PC-3 (cell line): ENCODE data around the gene CPLX3. TPM values are rescaled to one million over a fixed set of nuclear protein-coding genes. Genes with fewer than 3 reads are reported as not detected.

ENCODE experiments used
- ATAC-seq: fragments of 200-7000 bp; cut with Tn5 transposase; 2 replicates; pipeline ENCODE4 v1.9.1; 2020; ENCODE audit warnings: mild to moderate bottlenecking, moderate library complexity
- BruUV-seq: library from RNA; stranded (reverse); fragments of 400-500 nt; replicated peaks from 2 replicates; lab custom pipeline; 2021; lab: Mats Ljungman, UMichigan
- CTCF ChIA-PET: fragments of 300-600 bp; sonication (Branson Sonifier 250); formaldehyde crosslinking; loops from one replicate; lab custom pipeline; 2022; ENCODE audit warnings: antibody characterized with exemption; lab: Charles Lee
- POLR2A ChIA-PET: fragments of 300-600 bp; sonication (Branson Sonifier 250); formaldehyde crosslinking; loops from one replicate; lab custom pipeline; 2022; ENCODE audit warnings: antibody characterized with exemption; ENCODE audit not compliant: unreplicated experiment; lab: Charles Lee
- DNase-seq: peaks from one replicate; pipeline ENCODE4 v3.0.0-alpha.2; 2015
- H2AFZ ChIP-seq: fragments of 300-600 bp; sonication (generic); 2 replicates; pipeline ENCODE4 v1.6.0; 2016; ENCODE audit warnings: antibody characterized with exemption, low read length
- H3F3A ChIP-seq: fragments of 300-600 bp; sonication (generic); one replicate; pipeline ENCODE4 v1.6.0; 2017; ENCODE audit warnings: antibody characterized with exemption, low read length, control low read depth, mild to moderate bottlenecking; ENCODE audit not compliant: unreplicated experiment
- H3K27ac ChIP-seq: fragments of 300-600 bp; sonication (generic); 2 replicates; pipeline ENCODE4 v1.5.1; 2016; ENCODE audit warnings: mild to moderate bottlenecking, low read length
- H3K27me3 ChIP-seq: fragments of 300-600 bp; sonication (generic); 2 replicates; pipeline ENCODE4 v1.6.1; 2016; ENCODE audit warnings: low read length, mixed read lengths
- H3K36me3 ChIP-seq: fragments of 300-600 bp; sonication (generic); 2 replicates; pipeline ENCODE4 v1.6.1; 2016; ENCODE audit warnings: low read depth, mixed run types, low read length, mixed read lengths
- H3K4me1 ChIP-seq: fragments of 300-600 bp; sonication (generic); 2 replicates; pipeline ENCODE4 v1.5.1; 2016; ENCODE audit warnings: low read length; ENCODE audit not compliant: insufficient read depth
- H3K4me2 ChIP-seq: fragments of 300-600 bp; sonication (generic); 2 replicates; pipeline ENCODE4 v1.6.0; 2016; ENCODE audit warnings: low read length
- H3K4me3 ChIP-seq: fragments of 300-600 bp; sonication (generic); 2 replicates; pipeline ENCODE4 v1.5.1; 2016; ENCODE audit warnings: mild to moderate bottlenecking, low read length, mixed read lengths
- H3K79me2 ChIP-seq: fragments of 300-600 bp; sonication (generic); 2 replicates; pipeline ENCODE4 v1.6.1; 2017; ENCODE audit warnings: low read length, mixed read lengths
- H3K9ac ChIP-seq: fragments of 300-600 bp; sonication (generic); 2 replicates; pipeline ENCODE4 v1.6.0; 2016; ENCODE audit warnings: mild to moderate bottlenecking, low read length
- H3K9me2 ChIP-seq: fragments of 300-600 bp; sonication (generic); replicated peaks from 2 replicates; pipeline ENCODE4 v1.6.1; 2016; ENCODE audit warnings: mixed run types, low read length, mixed read lengths
- H3K9me3 ChIP-seq: fragments of 300-600 bp; sonication (generic); 2 replicates; pipeline ENCODE4 v1.6.1; 2016; ENCODE audit warnings: low read length, mixed read lengths
- H4K20me1 ChIP-seq: fragments of 300-600 bp; sonication (generic); 2 replicates; pipeline ENCODE4 v1.6.1; 2016; ENCODE audit warnings: low read length, mixed read lengths
- EZH2 ChIP-seq: fragments of 300-600 bp; sonication (generic); IDR thresholded peaks from one replicate; pipeline ENCODE4 v1.6.1; 2017; ENCODE audit warnings: antibody characterized with exemption, mild to moderate bottlenecking, low read length; ENCODE audit not compliant: unreplicated experiment
- EZH2phosphoT487 ChIP-seq: fragments of 300-600 bp; sonication (generic); IDR thresholded peaks from 2 replicates; pipeline ENCODE4 v1.6.1; 2018; ENCODE audit warnings: mild to moderate bottlenecking, antibody characterized with exemption, low read length, borderline replicate concordance
- intact Hi-C: fragments of 100-400 bp; cut with micrococcal nuclease; formaldehyde crosslinking; loops from 2 replicates; pipeline ENCODE4 v1.9.0; 2023
- total RNA-seq: library from RNA; depleted of rRNA; stranded (reverse); fragments of >200 nt; gene quantifications from 2 replicates; pipeline ENCODE4 v1.2.3, GENCODE V29; 2014
- TF ChIP-seq, protein P1 (sequence below): fragments of 300-600 bp; sonication (generic); conservative IDR thresholded peaks from 2 replicates; pipeline ENCODE4 v1.5.1; 2017; ENCODE audit warnings: antibody characterized with exemption, low read depth, mild to moderate bottlenecking, low read length

Gene CPLX3
- total RNA-seq, 1 experiment from 2014 or later: not detected

DNA sequence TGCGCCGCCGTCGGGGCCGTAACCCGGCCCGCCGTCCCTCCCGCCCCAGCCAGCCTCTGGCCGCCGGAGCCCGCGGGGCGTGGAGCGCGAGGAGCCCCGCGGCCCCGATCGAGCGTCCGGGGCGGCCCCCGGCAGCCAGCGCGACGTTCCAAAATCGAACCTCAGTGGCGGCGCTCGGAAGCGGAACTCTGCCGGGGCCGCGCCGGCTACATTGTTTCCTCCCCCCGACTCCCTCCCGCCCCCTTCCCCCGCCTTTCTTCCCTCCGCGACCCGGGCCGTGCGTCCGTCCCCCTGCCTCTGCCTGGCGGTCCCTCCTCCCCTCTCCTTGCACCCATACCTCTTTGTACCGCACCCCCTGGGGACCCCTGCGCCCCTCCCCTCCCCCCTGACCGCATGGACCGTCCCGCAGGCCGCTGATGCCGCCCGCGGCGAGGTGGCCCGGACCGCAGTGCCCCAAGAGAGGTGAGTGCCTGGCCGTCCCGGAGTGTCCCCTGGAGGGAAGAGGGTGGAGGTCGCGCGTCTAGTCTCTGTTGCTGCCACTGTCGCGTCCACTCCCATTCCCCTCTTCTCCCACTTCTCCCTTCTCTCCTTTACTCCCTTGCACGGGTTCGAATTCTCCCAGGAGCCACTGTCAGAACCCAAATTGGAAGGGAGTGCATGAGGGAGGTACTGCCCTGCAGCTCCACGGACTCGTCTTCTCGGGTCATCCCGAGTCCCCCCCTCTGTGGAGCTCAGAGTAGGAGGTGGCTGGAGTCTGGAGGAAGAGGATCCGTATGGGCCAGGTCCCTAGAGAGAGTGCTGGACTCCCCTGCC, 44.0 kb upstream of the CPLX3 start:
- Histone ChIP-seq H3K9me3 (no peaks in the 10 kb centered on the region), H3F3A (no peaks in the 10 kb centered on the region), H3K79me2 (peaks cover 50% of the 10 kb centered on the region), H3K27me3 (no peaks in the 10 kb centered on the region), H3K4me3 (peak overlapping the region; percentile 98), H3K4me1 (peaks cover 18% of the 10 kb centered on the region), H3K36me3 (no peaks in the 10 kb centered on the region; the same call in 1 of the 2 replicates), H2AFZ (peak overlapping the region; percentile 65; the same call in 1 of the 2 replicates), H3K9me2 (no peaks in the 10 kb centered on the region), H3K27ac (no peak overlapping the region), H3K9ac (peak overlapping the region; percentile 85), H3K4me2 (peak overlapping the region; percentile 99), H4K20me1 (0 out of 2 replicates have a peak, but pooled peaks cover 1% of the 10 kb centered on the region)
- ChIA-PET CTCF (no interaction called here), POLR2A (no interaction called here)
- intact Hi-C loops: no loop called here
- TF ChIP-seq EZH2phosphoT487 (no peak), EZH2 (no peak)
- TF ChIP-seq, protein P1, sequence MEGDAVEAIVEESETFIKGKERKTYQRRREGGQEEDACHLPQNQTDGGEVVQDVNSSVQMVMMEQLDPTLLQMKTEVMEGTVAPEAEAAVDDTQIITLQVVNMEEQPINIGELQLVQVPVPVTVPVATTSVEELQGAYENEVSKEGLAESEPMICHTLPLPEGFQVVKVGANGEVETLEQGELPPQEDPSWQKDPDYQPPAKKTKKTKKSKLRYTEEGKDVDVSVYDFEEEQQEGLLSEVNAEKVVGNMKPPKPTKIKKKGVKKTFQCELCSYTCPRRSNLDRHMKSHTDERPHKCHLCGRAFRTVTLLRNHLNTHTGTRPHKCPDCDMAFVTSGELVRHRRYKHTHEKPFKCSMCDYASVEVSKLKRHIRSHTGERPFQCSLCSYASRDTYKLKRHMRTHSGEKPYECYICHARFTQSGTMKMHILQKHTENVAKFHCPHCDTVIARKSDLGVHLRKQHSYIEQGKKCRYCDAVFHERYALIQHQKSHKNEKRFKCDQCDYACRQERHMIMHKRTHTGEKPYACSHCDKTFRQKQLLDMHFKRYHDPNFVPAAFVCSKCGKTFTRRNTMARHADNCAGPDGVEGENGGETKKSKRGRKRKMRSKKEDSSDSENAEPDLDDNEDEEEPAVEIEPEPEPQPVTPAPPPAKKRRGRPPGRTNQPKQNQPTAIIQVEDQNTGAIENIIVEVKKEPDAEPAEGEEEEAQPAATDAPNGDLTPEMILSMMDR: no peak
- BruUV-seq: no TSS peak
- ATAC-seq (peak; percentile 30), DNase-seq (no peak)

DNA sequence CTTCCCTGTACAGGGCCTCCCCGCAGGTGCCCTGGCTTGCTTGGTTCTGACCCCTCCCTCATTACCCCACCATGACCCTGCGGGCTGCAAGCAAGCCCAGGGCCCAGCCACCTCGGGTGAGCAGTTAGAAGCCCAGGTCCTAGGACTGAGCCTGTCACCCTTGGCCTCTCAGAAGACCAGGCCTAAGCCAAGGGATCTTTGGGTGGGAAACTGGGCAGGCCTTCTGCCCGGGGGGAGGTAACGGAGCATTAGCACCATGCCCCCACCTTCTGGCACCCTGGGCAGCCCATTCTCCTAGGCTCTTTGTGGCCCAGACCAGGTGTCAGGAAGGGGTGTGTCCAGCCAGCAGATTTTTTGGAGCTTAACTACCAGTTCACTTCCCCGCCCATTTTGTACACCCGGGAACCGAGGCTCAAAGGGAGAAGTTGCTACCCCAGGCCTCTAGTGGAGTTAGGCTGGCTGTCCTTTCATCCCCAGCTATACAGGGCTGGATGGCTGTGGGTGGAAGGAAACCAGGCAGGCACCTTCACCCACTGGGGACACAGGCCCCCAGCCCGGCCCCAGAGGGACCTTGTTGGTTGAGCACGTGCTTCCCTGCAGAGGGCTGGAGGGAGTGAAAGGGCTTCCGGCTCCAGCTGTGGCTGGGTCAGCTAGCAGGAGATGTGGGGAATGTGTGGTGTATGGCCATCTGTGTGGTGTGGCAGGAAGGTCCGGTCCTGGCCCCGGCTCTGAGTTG, 43.2 kb upstream of the CPLX3 start:
- TF ChIP-seq EZH2phosphoT487 (no peak), EZH2 (no peak)
- TF ChIP-seq, protein P1: no peak
- peak overlapping the region; percentile 98 for H3K4me3 ChIP-seq
- peak overlapping the region; percentile 99 for H3K4me2 ChIP-seq
- POLR2A ChIA-PET: interaction anchor here (0.5 kb wide), 1 partner anchor 45 kb away, joined by 3 read pairs; no protein-coding TSS in a partner anchor
- no peak for DNase-seq
- BruUV-seq: TSS peak; percentile 31
- intact Hi-C loops: no loop called here
- CTCF ChIA-PET: interaction anchor here (0.8 kb wide), 1 partner anchor 10 kb away, joined by 3 read pairs; no protein-coding TSS in a partner anchor
- H3F3A ChIP-seq: no peaks in the 10 kb centered on the region
- H3K79me2 ChIP-seq: peaks cover 58% of the 10 kb centered on the region
- H3K27me3 ChIP-seq: no peaks in the 10 kb centered on the region
- no peaks in the 10 kb centered on the region; the same call in 1 of the 2 replicates for H3K36me3 ChIP-seq
- ATAC-seq: peak; percentile 20
- H3K9ac ChIP-seq: peak overlapping the region; percentile 85
- H3K27ac ChIP-seq: no peak overlapping the region
- peak overlapping the region; percentile 48; the same call in 1 of the 2 replicates for H2AFZ ChIP-seq
- H3K4me1 ChIP-seq: peaks cover 18% of the 10 kb centered on the region
- H4K20me1 ChIP-seq: 0 out of 2 replicates have a peak, but pooled peaks cover 6% of the 10 kb centered on the region
- no peaks in the 10 kb centered on the region for H3K9me2 ChIP-seq
- H3K9me3 ChIP-seq: no peaks in the 10 kb centered on the region
